IgD-negative memory B cell (primary cell): ENCODE measurements around the gene PNPT1. TPM values are rescaled to one million over a fixed set of nuclear protein-coding genes. Genes with fewer than 3 reads are reported as not detected.

ENCODE experiments used
- H3K27ac Mint-ChIP-seq, 3 donors: one replicate each; pipeline ENCODE4 v1.8.0; 2020 to 2022; ENCODE audit warnings: mild to moderate bottlenecking in 3 of 3, mixed read lengths in 3 of 3, moderate library complexity in 1 of 3
- H3K27me3 Mint-ChIP-seq: one replicate; pipeline ENCODE4 v1.8.0; 2021; ENCODE audit warnings: mixed read lengths
- H3K36me3 Mint-ChIP-seq: one replicate; pipeline ENCODE4 v1.8.0; 2020; ENCODE audit warnings: mild to moderate bottlenecking, mixed read lengths
- H3K4me1 Mint-ChIP-seq, 3 donors: one replicate each; pipeline ENCODE4 v1.8.0; 2020 to 2022; ENCODE audit warnings: mixed read lengths in 3 of 3, mild to moderate bottlenecking in 1 of 3
- H3K4me3 Mint-ChIP-seq, 4 donors: one replicate each; pipeline ENCODE4 v1.8.0; 2020 to 2022; ENCODE audit warnings: mild to moderate bottlenecking in 4 of 4, mixed read lengths in 4 of 4, moderate library complexity in 3 of 4
- H3K9me3 Mint-ChIP-seq, 3 donors: one replicate each; pipeline ENCODE4 v1.8.0; 2020 to 2021; ENCODE audit warnings: mixed read lengths in 3 of 3, mild to moderate bottlenecking in 1 of 3
- polyA plus RNA-seq: library from polyadenylated mRNA; unstranded; fragments of 300-500 nt; fragmentation: Illumina TruSeq; gene quantifications from one replicate; pipeline ENCODE4 v1.2.3, GENCODE V29; 2021

PNPT1 gene
- polyA plus RNA-seq, 1 donor from 2014 or later, result 20.6 TPM

GRCh38 chr2:55595536-55595935, 98.1 kb downstream of the PNPT1 start:
- H3K27ac Mint-ChIP-seq, result no peak overlapping the region
- H3K4me3 Mint-ChIP-seq, result no peak overlapping the region
- H3K27me3 Mint-ChIP-seq, result no peaks in the 10 kb centered on the region
- H3K4me1 Mint-ChIP-seq, result peaks cover 13 to 24% (median 19%) of the 10 kb centered on the region in 3 donors
- H3K9me3 Mint-ChIP-seq, result peaks cover 0 to 1% (median 0%) of the 10 kb centered on the region in 3 donors
- no peaks in the 10 kb centered on the region for H3K36me3 Mint-ChIP-seq

GRCh38 chr2:55592130-55592529, 101.5 kb downstream of the PNPT1 start:
- peaks cover 1% of the 10 kb centered on the region for H3K36me3 Mint-ChIP-seq
- H3K27me3 Mint-ChIP-seq, result no peaks in the 10 kb centered on the region
- peaks cover 7 to 19% (median 9%) of the 10 kb centered on the region in 3 donors for H3K4me1 Mint-ChIP-seq
- H3K9me3 Mint-ChIP-seq, result no peaks in the 10 kb centered on the region
- H3K27ac Mint-ChIP-seq, result no peak overlapping the region
- H3K4me3 Mint-ChIP-seq, result no peak overlapping the region

- peaks cover 1% of the 10 kb centered on the region for H3K36me3 Mint-ChIP-seq
- H3K27ac Mint-ChIP-seq, result peak overlapping the region in 1 of 3 donors; percentile 73
- no peaks in the 10 kb centered on the region for H3K27me3 Mint-ChIP-seq
- no peaks in the 10 kb centered on the region for H3K9me3 Mint-ChIP-seq
- peaks cover 7 to 20% (median 9%) of the 10 kb centered on the region in 3 donors for H3K4me1 Mint-ChIP-seq
- no peak overlapping the region for H3K4me3 Mint-ChIP-seq
These were observed 102.7 kb downstream of the PNPT1 start for GRCh38 chr2:55590810-55591440.

DNA sequence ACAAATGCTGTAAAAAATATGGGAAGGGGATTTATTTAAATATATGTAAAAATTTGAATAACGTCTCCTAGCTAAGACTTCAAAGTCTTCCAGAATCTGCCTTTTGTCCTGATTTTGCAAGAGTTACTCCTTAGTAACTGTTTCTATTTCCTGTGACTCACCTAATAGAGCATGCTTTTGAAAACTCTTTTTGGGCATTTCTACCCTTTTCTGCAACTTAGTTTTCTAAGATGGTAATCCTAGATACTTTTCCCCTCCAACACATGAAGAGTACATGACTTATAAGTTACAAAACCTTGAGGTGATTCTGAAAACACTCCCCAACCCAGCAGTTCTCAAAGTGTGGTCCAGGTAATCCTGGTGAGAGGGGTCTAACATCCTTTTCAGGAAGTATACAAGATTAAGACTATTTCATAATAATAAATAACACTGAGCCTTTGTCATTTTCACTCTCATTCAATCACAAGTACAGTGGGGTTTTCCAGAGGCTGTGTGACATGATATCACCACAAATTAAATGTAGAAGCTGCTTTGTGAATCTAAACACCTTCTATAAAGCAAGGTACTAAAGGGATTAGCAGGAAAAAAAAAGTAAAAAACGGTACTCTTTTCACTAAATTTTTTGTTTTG, 108.1 kb downstream of the PNPT1 start:
- H3K4me1 Mint-ChIP-seq, result peaks cover 0 to 8% (median 7%) of the 10 kb centered on the region in 3 donors
- H3K27me3 Mint-ChIP-seq, result no peaks in the 10 kb centered on the region
- peaks cover 7% of the 10 kb centered on the region for H3K36me3 Mint-ChIP-seq
- no peak overlapping the region for H3K4me3 Mint-ChIP-seq
- H3K9me3 Mint-ChIP-seq, result no peaks in the 10 kb centered on the region
- H3K27ac Mint-ChIP-seq, result no peak overlapping the region

Other genes starting within 250 kb of the PNPT1 start
- 14.7 TPM for gene CFAP36, start 174.1 kb downstream of the PNPT1 start, polyA plus RNA-seq
- 59.4 TPM for gene PPP4R3B, start 76.2 kb downstream of the PNPT1 start, polyA plus RNA-seq
- not detected for gene EFEMP1, start 229.9 kb upstream of the PNPT1 start, polyA plus RNA-seq